ENCODE measurements around the gene SDF4.

- TF ChIP-seq CTCF (IDR thresholded peaks at IDR 0.05) = no peak
- TF ChIP-seq ZFX (IDR thresholded peaks at IDR 0.05; ENCODE audit: borderline replicate concordance) = no peak
Observed at GRCh38 chr1:1278620-1279019, 46.8 kb upstream of the SDF4 start.

All from 22Rv1 (cell line).